GM21515 (cell line): ENCODE results near the gene TOX2.

Experiments used
- ATAC-seq: cut with Tn5 transposase; IDR thresholded peaks from one replicate; pipeline ENCODE4 v1.9.1; 2021; ENCODE audit not compliant: unreplicated experiment

Gene TOX2

DNA sequence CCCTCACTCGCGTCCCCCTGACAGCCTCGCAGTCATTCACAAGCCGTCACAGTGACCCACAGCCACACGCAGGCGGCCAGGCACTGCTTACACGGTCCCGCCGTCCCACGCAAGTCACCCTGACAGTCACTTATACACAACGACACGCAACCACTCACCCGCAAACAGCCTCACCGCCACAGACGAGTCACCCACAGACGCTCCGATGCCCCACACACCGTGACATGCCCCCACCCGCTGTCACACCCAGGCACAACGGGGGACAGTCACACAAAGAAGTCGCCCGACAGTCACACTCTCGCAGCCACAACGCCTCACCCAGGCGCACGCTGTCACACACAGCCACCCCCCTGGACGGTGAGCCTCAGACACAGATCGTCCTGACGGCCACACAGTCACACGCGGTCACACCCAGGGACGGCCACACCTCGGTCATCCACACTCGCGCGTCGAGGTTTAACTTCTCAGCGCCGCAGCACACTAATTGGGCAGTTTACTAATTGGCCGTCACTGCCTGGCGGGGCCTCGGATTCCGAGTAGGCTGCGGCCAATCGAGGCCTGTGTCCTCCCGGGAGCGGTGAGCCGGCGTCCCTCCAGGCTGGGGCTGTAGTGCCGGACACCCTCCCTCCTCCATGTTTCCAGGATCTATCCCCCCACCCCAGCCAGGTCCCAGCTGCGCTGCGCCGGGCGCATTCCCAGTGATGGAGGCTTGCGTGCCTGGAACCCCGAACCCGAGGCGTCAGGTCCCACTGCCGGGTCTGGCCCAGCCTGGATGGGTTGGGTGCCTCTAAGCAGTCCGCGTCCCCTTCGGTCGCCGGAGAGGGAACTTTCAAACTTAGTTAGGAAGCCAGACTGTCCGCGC is 790 bp downstream of the TOX2 start:
- ATAC-seq: no peak

DNA sequence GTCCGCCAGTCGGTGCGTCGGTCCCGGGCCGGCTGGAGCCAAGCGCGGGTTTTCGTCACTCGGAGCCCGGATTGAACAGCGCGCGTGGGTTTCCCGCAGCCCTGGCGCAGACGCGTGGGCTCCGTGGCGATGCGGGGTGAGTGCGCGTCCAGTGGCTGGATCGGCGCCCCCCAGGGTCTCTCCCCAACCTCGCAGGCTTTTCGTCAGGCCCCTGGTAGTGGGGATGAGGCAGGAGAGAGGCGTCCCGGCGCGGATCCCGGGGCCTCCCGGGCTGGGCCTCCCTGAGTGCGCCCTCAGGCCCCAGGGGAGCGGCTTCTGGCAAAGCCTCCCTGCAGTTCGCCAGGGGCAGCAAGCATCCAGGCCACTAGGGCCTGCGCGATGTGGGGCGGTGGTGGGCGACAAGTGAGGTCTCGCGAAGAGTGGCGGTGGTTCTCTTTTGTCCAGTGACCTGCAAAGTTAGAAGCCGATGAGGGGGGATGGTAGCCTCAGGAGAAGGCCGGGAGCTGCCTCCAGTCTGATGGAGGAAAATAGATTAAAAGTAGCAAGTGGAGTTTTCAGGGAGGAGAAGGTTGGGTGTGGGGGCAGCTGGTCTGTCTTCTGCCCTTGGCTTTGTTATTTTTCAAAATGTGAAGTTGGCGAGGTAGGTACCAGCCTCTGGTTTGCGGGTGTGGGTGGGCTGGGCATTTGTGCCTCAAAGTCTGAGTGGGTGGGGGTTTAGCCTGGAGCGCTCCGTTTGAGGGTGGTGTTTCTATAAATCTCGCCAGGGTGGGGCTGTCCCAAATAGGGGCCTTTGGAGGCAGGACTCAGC is 1.6 kb downstream of the TOX2 start:
- no peak for ATAC-seq

DNA sequence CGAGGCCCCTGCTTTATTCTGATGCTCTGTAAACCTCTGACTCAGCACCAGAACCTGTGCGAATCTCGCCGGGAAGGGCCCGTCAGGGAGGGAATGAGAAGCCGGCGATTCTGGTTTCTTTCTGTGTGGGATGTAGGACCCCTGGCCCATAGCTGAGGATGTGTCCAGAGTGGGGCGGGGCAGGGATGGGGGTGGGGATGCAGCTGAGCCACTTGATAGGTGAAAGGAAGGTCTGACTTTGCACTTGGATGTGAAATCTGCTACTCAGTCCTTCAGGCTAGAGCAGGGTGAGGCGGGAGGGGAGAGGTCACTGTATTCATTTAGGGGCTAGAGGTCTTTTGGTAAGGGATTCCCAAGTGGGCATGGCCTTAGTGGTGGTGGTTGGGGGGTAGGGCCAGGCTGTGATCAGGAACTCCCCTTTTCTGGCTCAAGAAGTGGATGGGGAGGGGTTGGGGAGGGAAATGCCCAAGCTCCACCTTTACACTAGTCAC is 2.3 kb downstream of the TOX2 start:
- ATAC-seq: no peak

DNA sequence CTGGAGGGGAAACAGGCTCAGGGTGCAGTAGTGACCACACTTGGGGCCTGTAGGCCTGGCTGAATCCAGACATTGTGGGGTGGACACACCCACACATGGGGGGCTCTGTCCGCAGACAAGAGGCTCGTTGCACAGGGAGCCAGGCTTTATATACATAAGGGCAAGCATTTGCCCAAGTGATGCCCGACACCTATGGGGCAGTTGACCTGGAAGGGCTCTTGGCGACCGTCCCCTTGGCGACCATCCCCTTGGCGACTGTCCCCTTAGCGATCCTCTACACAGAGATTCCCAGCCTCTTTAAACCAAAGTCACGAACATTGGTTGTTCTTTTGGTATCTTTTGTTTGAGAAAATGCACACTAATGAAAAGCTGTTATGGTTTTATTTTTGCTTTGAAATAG is 2.7 kb downstream of the TOX2 start:
- no peak for ATAC-seq

DNA sequence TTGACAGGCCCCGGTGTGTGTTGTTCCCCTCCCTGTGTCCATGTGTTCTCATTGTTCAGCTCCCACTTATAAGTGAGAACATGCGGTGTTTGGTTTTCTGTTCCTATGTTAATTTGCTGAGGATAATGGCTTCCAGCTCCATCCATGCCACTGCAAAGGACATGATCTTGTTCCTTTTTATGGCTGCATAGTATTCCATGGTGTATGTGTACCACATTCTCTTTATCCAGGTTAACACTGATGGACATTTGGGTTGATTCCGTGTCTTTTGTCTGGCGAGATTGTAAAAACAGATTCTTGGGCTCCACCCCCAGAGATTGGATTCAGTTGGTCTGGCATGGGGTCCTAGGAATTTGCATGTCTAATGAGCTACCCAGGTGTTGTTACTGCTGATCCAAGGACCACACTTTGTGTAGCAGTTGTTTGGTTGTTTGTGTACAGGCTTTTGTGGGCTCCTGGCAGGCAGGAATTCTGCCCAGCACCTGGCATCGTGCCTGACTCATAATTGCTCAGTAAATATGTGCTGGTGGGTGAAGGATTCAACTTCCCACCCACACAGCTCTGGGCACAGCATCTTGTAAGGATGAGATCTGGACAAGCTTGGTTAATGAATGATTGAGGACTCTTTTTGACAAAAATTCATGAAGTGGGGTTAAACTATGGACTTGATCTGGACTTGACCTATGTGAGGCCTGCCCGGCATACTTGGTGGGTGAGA is 5.2 kb downstream of the TOX2 start:
- no peak for ATAC-seq

DNA sequence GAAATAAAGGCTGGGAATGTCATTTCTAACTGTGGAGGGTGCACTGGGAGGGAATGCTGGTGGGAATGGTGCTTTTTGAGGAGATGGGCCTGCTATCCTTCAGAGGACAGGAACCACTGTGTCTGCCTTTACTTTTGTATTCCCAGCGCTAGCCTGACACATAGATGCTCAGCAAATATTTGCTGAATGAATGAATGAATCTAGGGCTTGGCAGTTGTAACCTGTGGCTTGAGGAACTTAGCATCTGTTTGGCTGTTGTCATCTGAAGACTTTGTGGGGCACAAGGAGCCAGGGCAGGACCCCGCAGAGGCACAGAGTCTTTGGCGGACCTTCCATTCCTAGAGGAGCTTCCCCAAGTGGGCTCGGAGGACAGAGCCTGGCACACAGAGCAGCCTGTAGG is 6.1 kb downstream of the TOX2 start:
- ATAC-seq: no peak

DNA sequence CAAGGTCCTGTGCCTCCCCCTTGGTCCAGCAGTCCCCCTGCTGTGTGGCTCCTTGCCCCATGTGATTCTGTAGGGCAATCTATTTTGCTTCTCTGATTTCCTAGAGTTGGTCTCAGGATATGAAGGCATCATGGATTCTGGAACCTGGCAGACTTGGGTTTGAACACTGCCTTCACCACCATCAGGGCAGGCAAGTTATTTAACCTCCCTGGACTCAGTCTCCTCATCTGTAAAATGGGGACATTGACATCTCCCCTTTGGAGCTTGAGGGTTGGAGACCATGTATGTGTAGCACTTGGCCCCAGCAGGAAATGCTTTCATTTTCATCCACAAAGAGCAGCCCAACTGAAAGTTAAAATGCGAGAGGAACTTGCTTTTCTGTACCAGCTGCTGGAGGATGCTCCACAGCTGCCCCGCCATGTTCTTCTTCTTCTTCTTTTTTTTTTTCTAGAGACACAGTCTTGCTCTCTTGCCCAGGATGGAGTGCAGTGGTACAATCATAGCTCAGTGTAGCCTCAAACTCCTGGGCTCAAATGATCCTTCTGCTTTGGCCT is 6.7 kb downstream of the TOX2 start:
- ATAC-seq: no peak

DNA sequence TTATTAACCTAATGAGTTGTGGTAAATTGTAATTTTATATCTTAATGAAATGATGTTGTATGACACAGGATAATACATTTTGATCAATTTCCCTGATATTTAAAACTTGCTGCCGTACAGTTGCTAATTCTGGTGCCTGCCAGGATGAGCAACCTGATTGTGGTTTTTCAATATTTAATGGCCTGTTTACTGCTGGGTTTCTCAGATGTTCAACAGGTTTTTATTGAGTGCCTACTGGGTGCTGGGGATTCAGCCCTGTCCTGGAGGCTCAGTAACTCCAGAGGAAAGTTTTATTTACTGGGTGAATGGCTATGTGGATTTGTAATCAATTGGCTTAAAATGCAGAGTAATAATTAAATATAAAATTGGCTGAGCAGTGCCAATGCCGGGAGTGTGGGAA is 8.0 kb downstream of the TOX2 start:
- no peak for ATAC-seq

DNA sequence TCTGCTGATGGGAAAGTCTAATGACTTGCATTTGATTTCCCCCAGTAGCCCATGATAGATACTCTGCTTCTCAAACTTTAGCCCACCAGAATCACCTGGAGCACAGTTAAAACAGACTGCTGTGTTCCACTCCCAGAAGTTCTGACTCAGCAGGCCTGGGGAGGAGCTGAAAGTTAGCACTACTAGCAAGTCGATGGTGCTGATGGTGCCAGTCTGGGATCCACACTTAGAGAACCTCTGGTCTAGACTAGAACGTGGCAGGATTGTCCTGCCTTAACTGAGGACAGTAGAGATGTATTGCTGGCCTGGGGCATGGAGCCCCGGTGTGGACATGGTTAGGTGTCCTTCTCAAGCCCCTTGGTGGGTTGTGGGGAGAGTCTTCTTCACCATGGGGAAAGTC is 8.7 kb downstream of the TOX2 start:
- no peak for ATAC-seq

DNA sequence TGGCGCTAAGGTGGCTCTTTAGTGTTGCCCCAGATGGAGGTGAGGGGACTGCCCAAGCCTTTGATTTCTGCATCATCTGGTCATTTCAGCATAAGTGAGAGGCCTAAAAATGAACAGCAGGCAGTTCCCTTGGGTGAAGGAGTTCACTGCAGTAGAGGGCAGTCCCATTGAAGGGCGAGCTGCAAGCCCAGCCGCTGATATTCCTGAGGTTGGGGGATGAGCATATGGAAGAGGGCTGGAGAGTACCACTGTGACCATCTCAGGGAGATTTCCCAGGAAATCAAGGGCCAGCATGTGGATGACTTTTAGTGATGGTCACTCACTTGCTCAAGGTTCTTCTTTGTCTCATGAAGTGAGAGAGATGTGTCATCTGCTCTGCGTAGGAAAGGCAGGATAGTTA is 9.3 kb downstream of the TOX2 start:
- no peak for ATAC-seq

DNA sequence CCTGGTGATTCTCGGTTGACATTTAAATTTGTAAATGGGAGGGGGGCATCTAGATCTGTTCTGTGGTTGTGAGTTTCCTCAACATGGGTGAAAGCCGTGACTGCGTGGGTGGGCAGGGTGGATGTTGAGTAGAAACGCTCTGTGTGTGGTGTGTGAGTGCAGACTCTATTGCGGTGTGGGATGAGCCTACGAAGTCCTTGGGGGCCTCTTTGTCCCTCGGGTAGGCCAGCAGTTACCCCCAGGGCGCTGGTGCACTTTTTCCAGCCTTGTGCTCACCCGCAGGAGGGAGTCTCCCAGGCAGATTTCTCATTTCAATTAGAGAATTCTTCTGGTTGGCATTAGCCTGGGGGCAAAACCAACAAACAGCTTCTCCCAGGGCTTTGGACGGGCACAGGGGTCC is 10.6 kb downstream of the TOX2 start:
- ATAC-seq: no peak

DNA sequence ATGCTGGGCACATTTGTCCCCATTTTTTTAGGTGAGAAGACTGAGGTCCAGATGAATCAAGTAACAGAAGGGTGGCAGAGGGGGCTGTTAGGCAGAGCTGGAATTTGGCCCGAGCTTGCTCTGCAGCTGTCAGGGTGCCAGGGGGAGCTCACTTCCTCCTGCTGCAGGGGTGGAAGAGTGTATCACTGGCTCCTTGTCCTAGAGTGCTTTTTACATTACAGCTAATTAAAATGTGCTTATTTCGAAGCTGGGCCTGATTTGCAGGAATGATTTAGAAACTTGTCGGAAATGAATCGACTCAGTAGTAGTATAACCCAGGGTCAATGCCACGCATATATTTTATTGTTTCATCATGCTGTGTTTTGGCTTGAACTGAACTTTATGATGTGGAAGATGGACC is 11.1 kb downstream of the TOX2 start:
- no peak for ATAC-seq

DNA sequence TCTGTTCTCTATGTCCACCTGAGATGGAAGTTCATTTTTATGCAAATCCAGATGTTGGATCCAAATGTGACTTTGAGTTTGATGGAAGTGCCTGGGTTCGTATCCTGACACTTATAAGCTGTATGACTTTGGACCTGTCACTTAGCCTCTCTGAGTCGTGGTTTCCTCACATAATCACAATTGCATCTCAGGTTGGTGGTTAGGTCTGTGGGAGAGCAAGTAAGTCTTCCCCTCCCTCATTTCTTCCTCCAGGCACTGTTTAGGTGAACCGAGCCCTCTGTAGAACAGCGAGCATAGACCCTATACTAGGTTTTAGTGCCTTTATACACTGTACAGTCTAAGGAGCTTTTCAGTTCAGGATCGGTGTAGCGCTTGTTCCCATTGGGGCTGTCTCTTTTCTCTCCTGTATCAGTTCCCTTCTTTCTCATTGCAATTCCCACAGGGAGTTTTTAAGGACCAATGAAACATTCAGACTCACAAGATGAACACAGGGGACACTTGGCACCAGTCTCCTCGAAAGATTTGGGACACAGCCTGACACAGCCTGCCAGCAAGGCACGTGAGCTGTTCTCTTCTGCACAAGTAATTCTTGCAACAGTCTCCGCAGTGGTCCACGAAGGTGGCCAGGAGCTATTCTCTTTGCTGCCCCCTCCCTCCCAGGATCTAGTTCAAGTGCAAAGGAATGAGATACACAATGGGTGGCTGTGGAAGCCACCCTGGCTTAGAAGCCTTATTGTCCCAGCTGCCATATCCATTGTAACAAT is 11.8 kb downstream of the TOX2 start:
- ATAC-seq: no peak

DNA sequence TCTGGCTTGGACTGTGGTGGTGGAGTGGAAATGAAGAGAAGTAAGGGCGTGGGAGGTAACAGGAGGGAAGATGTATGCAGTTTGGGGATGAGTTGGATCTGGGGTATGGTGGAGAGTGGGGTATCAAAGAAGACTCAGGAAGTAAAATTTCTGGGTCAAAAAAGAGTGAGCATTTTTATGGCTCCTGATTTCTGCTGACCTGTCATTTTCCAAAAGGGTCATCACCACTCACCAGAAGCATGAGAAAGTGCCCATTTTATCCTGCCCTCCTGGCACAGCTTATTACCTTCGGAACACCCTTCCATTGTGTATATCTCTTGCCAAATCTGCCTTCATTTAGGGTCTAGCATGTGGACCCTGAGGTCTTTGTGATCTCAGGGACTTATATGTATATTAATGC is 17.3 kb downstream of the TOX2 start:
- ATAC-seq: no peak

DNA sequence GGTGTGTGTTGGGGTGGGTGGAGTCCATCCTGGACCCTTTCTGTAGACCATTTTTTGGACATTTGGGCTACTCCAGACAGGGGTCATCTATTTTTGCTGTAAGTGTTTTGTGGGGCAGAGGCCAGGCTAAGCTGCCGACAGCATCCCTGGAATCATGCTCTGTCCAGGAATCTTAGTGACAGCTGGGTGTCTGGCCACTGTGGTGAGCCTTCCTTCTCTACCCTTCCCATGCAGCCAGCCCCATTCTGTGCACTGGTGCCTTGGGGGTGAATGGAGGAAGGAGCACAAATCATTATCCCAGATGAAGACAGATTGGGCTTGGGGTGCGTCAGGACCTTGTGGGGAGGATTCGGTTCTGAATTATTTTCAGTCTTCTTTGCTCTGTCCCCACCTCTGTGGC is 20.2 kb downstream of the TOX2 start:
- ATAC-seq: no peak

DNA sequence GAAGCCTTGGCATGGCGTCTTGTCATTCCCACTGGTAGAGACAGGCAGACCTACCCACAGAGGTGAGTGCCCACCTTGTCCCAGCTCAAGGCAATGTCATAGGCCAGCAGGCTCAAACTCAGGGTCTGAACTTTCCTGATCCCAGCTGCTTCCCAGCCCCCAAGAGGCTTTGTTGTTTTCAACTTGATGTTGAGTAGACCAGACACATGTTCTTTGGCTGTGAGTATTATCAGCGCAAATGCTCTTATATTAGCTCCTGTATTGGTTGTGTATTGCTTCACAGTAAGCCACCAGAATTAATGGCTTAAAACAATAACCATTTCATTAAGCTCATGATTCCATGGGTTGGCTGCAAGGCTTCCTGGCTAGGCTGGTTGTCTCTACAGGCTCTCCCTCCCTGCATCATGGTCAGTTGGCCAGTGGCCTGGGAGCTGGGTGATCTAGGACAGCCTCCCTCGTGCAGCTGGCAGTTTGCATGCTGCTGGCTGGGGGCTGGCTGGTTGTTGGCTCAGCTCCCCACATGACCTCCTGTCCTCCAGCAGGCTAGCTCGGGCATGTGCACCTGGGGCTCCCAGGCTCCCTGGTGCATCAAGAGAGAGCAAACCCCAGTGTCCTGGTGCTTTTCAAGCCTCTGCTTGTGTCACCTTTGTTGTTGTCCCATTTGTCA is 21.6 kb downstream of the TOX2 start:
- ATAC-seq: no peak

DNA sequence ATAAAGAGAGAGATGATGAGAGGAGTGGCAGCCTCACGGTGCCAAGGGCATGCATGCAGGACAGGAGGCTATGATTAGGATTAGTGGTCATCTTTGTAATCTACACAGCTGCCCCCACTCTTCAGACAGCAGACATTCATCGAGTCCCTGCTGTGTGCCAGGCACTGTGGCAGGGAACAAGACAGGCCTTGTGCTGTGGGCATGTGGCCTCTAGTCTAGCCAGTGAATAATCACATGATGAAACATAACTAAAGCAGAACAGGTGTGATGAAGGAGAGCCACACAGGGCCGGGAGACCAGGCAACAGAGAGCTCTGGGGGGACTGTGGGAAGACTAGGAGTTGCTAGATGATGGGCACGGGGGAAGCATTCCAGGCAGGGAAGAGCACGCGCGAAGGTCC is 22.2 kb downstream of the TOX2 start:
- no peak for ATAC-seq

DNA sequence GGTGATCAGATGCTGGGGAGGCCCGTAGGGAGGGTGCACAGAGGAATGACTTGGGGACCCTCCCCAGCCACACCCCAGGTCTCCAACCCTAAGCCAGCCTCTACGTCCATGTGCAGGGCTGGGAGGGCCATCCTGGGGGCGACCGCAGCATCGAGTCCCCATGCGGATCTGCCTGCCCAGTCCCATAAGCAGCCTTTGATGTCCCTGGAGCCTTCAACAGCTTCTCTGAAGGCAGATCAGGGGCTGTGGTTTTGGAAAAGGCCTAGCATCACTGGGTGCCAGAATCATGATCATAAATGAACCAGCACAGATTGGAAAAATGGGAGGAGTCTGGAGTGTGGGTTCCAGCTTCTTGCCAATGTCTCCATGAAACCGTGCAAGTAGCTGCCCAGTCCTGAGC is 22.9 kb downstream of the TOX2 start:
- no peak for ATAC-seq

DNA sequence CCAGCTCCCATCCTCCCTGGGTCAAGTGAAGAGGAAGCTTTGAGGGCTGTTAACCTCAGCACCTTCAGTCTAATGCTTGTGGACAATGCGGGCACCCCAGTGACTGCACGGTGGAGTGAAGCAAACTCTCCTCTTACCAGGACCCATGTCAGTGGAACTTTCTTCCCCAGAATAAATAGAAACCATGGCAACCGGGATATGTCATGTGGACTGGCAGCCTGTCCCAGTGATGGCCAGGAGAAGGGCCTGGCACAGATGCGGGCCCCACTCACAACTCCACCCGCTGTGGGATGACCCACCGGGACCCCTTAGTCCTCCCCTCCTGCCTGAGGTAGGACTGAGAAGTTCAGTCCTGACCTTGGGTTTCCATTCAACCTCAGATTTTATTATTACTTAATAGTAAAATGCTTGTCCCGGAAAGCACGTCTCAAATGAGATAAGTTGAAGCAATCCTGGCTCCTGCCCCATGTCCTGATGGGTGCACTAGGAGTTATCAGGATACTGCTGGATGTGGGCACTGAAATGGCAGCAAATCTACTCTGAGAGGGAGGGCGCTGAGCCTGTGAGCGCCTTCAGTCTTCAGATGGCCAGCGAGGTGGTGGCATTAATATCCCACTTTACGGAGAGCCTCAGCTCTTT is 23.5 kb downstream of the TOX2 start:
- no peak for ATAC-seq
